ENCODE results near the gene PPP2R5E.

PPP2R5E gene

DNA sequence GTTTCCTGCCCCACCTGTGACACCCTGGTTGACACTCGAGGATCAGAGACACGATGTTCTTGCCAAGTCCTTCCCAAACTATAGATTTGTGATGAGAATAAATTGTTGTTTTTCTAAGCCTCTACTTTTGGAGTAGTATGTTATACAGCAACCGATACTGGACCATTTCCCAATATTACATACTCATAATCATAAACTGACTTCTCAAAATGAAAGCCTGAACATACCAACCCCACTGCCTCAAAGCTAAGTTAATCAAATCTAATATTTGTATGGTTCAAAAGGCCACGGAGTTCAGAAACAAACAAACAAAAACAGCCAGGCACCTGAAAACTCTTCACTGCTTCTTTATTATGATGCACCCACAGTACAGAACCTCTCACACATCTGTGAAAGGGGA is 172.1 kb downstream of the PPP2R5E start:
- Histone ChIP-seq H3K36me3 (ENCODE audit: control insufficient read depth in 1 of 2, insufficient read depth in 2 of 2, low read length in 2 of 2) (peaks cover 0 to 15% of the 10 kb centered on the region in 2 donors), H3K27me3 (ENCODE audit: low read depth, low read length) (no peaks in the 10 kb centered on the region), H3K27ac (ENCODE audit: low read length) (no peak overlapping the region), H3K4me3 (ENCODE audit: low read depth in 1 of 2, low read length in 2 of 2) (no peak overlapping the region), H3K9me3 (ENCODE audit: control insufficient read depth in 1 of 2, low read length in 2 of 2) (peaks cover 0 to 3% of the 10 kb centered on the region in 2 donors), H3K4me1 (ENCODE audit: control insufficient read depth in 1 of 2, insufficient read depth in 2 of 2, low read length in 2 of 2) (no peaks in the 10 kb centered on the region)

- H3K36me3 ChIP-seq (ENCODE audit: control insufficient read depth in 1 of 2, insufficient read depth in 2 of 2, low read length in 2 of 2): peaks cover 0 to 11% of the 10 kb centered on the region in 2 donors
- no peaks in the 10 kb centered on the region for H3K27me3 ChIP-seq (ENCODE audit: low read depth, low read length)
- no peak overlapping the region for H3K4me3 ChIP-seq (ENCODE audit: low read depth in 1 of 2, low read length in 2 of 2)
- H3K4me1 ChIP-seq (ENCODE audit: control insufficient read depth in 1 of 2, insufficient read depth in 2 of 2, low read length in 2 of 2): no peaks in the 10 kb centered on the region
- no peak overlapping the region for H3K27ac ChIP-seq (ENCODE audit: low read length)
- peaks cover 0 to 3% of the 10 kb centered on the region in 2 donors for H3K9me3 ChIP-seq (ENCODE audit: control insufficient read depth in 1 of 2, low read length in 2 of 2)
These were observed 175.3 kb downstream of the PPP2R5E start for GRCh38 chr14:63367742-63368364.

DNA sequence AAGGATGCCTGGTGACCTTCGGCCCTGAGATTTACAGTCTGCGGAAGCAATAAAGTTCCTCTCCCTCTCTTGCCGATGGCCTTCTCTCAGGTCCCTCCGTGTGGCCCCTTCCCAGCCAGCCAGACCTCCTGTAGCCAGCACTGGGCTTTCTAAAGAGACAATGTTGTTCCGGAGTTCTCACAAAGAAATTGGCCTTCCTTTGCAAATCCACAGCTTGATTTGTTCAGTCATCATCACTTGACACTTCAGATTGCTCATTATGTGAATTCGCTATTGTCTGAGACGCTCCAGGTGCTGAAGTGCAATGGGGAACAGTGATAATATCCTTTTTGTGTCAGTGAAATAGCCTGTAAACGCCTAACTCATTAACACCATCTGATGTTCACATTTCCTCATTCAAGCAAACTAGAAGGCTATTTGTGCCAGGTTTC is 180.8 kb downstream of the PPP2R5E start:
- H3K27me3 ChIP-seq (ENCODE audit: low read depth, low read length): no peaks in the 10 kb centered on the region
- H3K9me3 ChIP-seq (ENCODE audit: control insufficient read depth in 1 of 2, low read length in 2 of 2): no peaks in the 10 kb centered on the region
- no peak overlapping the region for H3K27ac ChIP-seq (ENCODE audit: low read length)

DNA sequence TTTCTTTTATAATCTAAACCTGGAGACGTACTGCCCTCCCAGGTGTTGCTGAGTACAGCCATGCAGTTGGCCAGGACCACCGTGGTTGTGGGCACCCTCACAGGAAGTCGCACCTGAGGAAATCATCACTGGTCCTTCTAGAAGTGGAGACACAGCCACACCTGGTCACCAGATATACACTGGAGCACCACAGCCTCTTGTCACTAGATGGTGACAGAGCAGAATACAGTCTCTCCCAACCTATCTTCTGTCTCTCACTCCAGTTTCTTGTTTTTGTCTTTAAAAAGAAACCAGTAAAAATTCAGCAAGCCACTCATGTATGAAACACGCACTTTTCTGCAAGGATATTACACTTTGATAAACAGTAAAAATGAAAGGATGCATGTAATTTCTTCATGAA is 181.4 kb downstream of the PPP2R5E start:
- Histone ChIP-seq H3K27me3 (ENCODE audit: low read depth, low read length) (no peaks in the 10 kb centered on the region), H3K9me3 (ENCODE audit: control insufficient read depth in 1 of 2, low read length in 2 of 2) (no peaks in the 10 kb centered on the region), H3K36me3 (ENCODE audit: control insufficient read depth in 1 of 2, insufficient read depth in 2 of 2, low read length in 2 of 2) (no peaks in the 10 kb centered on the region), H3K4me1 (ENCODE audit: control insufficient read depth in 1 of 2, insufficient read depth in 2 of 2, low read length in 2 of 2) (no peaks in the 10 kb centered on the region), H3K27ac (ENCODE audit: low read length) (no peak overlapping the region), H3K4me3 (ENCODE audit: low read depth in 1 of 2, low read length in 2 of 2) (no peak overlapping the region)

More for the DNA sequence above, 180.8 kb downstream of the PPP2R5E start:
- H3K4me1 ChIP-seq (ENCODE audit: control insufficient read depth in 1 of 2, insufficient read depth in 2 of 2, low read length in 2 of 2): no peaks in the 10 kb centered on the region
- no peak overlapping the region for H3K4me3 ChIP-seq (ENCODE audit: low read depth in 1 of 2, low read length in 2 of 2)
- H3K36me3 ChIP-seq (ENCODE audit: control insufficient read depth in 1 of 2, insufficient read depth in 2 of 2, low read length in 2 of 2): no peaks in the 10 kb centered on the region

DNA sequence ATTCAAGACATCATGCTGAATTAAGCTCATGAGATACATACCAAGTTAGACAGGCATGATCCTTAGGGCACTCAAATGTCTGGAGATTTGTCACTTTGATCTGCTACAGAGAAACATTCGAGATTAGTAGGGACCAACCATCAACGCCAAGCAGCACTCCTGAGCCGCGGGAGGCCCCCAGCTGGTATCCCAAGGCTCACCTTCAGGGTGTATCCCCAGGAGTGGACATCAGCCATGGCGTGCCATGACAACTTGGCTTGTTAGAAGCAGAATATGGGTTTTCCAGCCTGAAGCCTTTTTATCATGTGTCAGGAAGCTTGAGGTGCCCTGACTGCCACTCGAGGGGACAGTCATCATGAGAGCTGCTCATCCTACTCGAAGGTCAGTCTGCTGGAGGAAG is 185.3 kb downstream of the PPP2R5E start:
- Histone ChIP-seq H3K9me3 (ENCODE audit: control insufficient read depth in 1 of 2, low read length in 2 of 2) (no peaks in the 10 kb centered on the region), H3K4me3 (ENCODE audit: low read depth in 1 of 2, low read length in 2 of 2) (no peak overlapping the region)

DNA sequence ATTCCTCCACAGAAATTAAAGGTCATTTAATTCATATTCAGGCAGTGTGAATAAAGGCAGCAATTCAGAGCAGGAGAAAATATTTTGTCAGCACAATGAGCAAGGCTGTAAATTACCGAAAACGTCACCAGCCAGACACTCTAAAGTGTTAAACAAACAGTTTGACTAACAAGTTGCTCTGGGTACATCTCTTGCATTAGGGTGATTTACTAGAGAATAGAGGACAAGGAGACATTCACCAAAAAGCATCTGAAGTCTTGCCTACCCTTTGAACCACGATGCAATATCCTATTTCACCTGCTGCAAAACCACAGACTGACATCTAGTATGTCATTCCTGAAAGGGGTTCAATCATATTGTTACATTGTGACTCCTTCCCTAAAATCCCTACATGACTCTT is 197.4 kb downstream of the PPP2R5E start:
- no peaks in the 10 kb centered on the region for H3K4me1 ChIP-seq (ENCODE audit: control insufficient read depth in 1 of 2, insufficient read depth in 2 of 2, low read length in 2 of 2)
- no peaks in the 10 kb centered on the region for H3K27me3 ChIP-seq (ENCODE audit: low read depth, low read length)
- H3K4me3 ChIP-seq (ENCODE audit: low read depth in 1 of 2, low read length in 2 of 2): no peak overlapping the region
- H3K27ac ChIP-seq (ENCODE audit: low read length): no peak overlapping the region
- H3K9me3 ChIP-seq (ENCODE audit: control insufficient read depth in 1 of 2, low read length in 2 of 2): no peaks in the 10 kb centered on the region
- H3K36me3 ChIP-seq (ENCODE audit: control insufficient read depth in 1 of 2, insufficient read depth in 2 of 2, low read length in 2 of 2): no peaks in the 10 kb centered on the region

More for the DNA sequence above, 185.3 kb downstream of the PPP2R5E start:
- H3K27me3 ChIP-seq (ENCODE audit: low read depth, low read length): no peaks in the 10 kb centered on the region
- no peak overlapping the region for H3K27ac ChIP-seq (ENCODE audit: low read length)
- H3K4me1 ChIP-seq (ENCODE audit: control insufficient read depth in 1 of 2, insufficient read depth in 2 of 2, low read length in 2 of 2): no peaks in the 10 kb centered on the region
- no peaks in the 10 kb centered on the region for H3K36me3 ChIP-seq (ENCODE audit: control insufficient read depth in 1 of 2, insufficient read depth in 2 of 2, low read length in 2 of 2)

DNA sequence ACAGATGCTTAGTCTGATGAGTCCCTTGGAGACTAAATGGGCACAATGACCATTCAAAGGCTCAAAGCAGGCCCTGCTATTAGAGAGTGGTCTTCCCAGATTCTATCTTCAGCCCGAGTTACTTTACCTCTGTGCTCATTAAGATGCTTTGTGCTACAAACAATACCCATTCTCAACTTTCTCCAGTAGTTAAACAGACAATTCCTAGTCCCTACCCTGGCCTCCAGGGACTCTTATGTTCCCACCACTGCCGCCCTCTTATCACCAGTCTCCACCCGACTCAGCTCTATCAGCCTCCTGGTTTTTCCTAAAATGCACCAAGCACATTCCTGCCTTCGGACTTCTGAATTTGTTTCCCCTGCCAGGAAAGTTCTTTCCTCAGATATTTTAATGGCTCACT is 198.8 kb downstream of the PPP2R5E start:
- H3K4me1 ChIP-seq (ENCODE audit: control insufficient read depth in 1 of 2, insufficient read depth in 2 of 2, low read length in 2 of 2): no peaks in the 10 kb centered on the region
- no peak overlapping the region for H3K4me3 ChIP-seq (ENCODE audit: low read depth in 1 of 2, low read length in 2 of 2)
- H3K9me3 ChIP-seq (ENCODE audit: control insufficient read depth in 1 of 2, low read length in 2 of 2): no peaks in the 10 kb centered on the region
- no peaks in the 10 kb centered on the region for H3K27me3 ChIP-seq (ENCODE audit: low read depth, low read length)
- H3K36me3 ChIP-seq (ENCODE audit: control insufficient read depth in 1 of 2, insufficient read depth in 2 of 2, low read length in 2 of 2): no peaks in the 10 kb centered on the region
- no peak overlapping the region for H3K27ac ChIP-seq (ENCODE audit: low read length)

DNA sequence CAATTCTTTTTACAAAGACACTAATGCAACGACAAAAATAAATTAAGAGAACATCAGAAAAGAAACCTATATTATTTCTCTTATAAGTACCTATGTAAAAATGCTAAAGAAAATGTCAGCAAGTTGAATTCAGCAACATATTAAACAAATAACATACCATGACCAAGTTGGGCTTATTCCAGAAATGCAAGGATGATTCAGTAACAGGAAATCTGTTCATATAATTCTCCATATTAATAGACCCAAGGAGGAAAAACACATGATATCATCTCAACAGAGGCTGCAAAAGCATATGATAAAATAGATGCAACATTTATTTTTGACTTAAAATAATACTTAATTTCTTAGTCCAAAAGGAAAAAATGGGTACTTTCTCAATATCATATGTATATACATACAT is 199.3 kb downstream of the PPP2R5E start:
- Histone ChIP-seq H3K9me3 (ENCODE audit: control insufficient read depth in 1 of 2, low read length in 2 of 2) (no peaks in the 10 kb centered on the region), H3K27me3 (ENCODE audit: low read depth, low read length) (no peaks in the 10 kb centered on the region), H3K4me3 (ENCODE audit: low read depth in 1 of 2, low read length in 2 of 2) (no peak overlapping the region), H3K4me1 (ENCODE audit: control insufficient read depth in 1 of 2, insufficient read depth in 2 of 2, low read length in 2 of 2) (no peaks in the 10 kb centered on the region), H3K27ac (ENCODE audit: low read length) (no peak overlapping the region), H3K36me3 (ENCODE audit: control insufficient read depth in 1 of 2, insufficient read depth in 2 of 2, low read length in 2 of 2) (no peaks in the 10 kb centered on the region)

- H3K4me3 ChIP-seq (ENCODE audit: low read depth in 1 of 2, low read length in 2 of 2): no peak overlapping the region
- H3K36me3 ChIP-seq (ENCODE audit: control insufficient read depth in 1 of 2, insufficient read depth in 2 of 2, low read length in 2 of 2): no peaks in the 10 kb centered on the region
- H3K27ac ChIP-seq (ENCODE audit: low read length): no peak overlapping the region
- no peaks in the 10 kb centered on the region for H3K27me3 ChIP-seq (ENCODE audit: low read depth, low read length)
- no peaks in the 10 kb centered on the region for H3K4me1 ChIP-seq (ENCODE audit: control insufficient read depth in 1 of 2, insufficient read depth in 2 of 2, low read length in 2 of 2)
- no peaks in the 10 kb centered on the region for H3K9me3 ChIP-seq (ENCODE audit: control insufficient read depth in 1 of 2, low read length in 2 of 2)
These were observed 200.8 kb downstream of the PPP2R5E start for GRCh38 chr14:63342371-63342770.

DNA sequence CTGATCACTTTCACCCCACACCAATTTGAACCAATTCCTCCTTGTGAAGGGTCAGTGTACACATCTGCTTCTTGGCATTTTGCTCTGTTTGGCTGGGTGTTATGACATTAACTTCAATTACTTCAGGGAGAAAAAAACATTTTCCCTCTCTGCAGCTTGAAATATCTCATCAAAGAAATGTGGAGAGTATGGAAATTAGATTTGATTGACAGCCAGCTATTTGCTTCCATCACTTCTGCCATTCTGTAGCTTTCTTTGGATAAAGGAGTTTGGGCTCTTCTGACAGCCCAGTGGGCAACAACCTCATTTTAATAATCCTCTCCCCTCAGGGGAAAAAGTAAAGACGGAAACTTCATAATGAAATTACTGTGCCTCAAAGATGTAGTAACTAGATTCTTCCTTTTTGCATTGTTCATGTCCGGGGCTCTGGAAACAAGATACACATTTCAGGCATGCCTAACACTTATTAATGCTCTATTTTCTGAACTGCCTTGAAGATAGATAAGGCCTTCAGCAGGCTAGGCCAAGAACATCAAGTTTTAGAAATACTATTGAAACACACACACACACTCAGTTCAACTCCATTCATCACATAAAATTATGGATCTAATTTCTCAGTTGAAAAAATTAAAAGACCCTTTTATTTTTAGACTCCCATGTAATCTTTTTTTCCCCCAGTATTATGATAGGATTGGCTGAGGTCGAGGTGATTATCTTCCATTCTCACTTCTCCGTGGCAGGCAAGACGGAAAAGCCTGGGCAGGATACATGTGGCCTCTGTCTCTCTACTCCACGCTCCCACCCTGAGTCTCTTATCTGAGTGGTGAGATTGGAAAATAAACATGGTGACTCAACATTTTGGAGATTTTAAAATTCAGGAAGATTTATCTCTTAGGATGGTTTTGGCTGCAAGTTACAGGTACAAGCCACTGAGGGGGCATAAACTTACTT is 214.1 kb downstream of the PPP2R5E start:
- H3K27me3 ChIP-seq (ENCODE audit: low read depth, low read length): no peaks in the 10 kb centered on the region

GRCh38 chr14:63326840-63327239 is 216.3 kb downstream of the PPP2R5E start:
- H3K4me1 ChIP-seq (ENCODE audit: control insufficient read depth in 1 of 2, insufficient read depth in 2 of 2, low read length in 2 of 2): no peaks in the 10 kb centered on the region
- H3K27ac ChIP-seq (ENCODE audit: low read length): no peak overlapping the region
- H3K9me3 ChIP-seq (ENCODE audit: control insufficient read depth in 1 of 2, low read length in 2 of 2): no peaks in the 10 kb centered on the region
- no peaks in the 10 kb centered on the region for H3K36me3 ChIP-seq (ENCODE audit: control insufficient read depth in 1 of 2, insufficient read depth in 2 of 2, low read length in 2 of 2)
- no peak overlapping the region for H3K4me3 ChIP-seq (ENCODE audit: low read depth in 1 of 2, low read length in 2 of 2)
- no peaks in the 10 kb centered on the region for H3K27me3 ChIP-seq (ENCODE audit: low read depth, low read length)

More for the DNA sequence above, 214.1 kb downstream of the PPP2R5E start:
- no peak overlapping the region for H3K27ac ChIP-seq (ENCODE audit: low read length)
- H3K36me3 ChIP-seq (ENCODE audit: control insufficient read depth in 1 of 2, insufficient read depth in 2 of 2, low read length in 2 of 2): no peaks in the 10 kb centered on the region
- no peak overlapping the region for H3K4me3 ChIP-seq (ENCODE audit: low read depth in 1 of 2, low read length in 2 of 2)
- H3K9me3 ChIP-seq (ENCODE audit: control insufficient read depth in 1 of 2, low read length in 2 of 2): no peaks in the 10 kb centered on the region
- no peaks in the 10 kb centered on the region for H3K4me1 ChIP-seq (ENCODE audit: control insufficient read depth in 1 of 2, insufficient read depth in 2 of 2, low read length in 2 of 2)
